Natural killer cell (primary cell): ENCODE measurements around the gene CDKN1C. TPM values are rescaled to one million over a fixed set of nuclear protein-coding genes. Genes with fewer than 3 reads are reported as not detected.
A peak's percentile ranks its signal among the peaks of the same experiment; 100 is the strongest.

Experiments used
- ATAC-seq, 3 donors: fragments of 150-1000 bp in 2 of 3; fragments of 200-7000 bp in 1 of 3; cut with Tn5 transposase; 1 replicate in 1 of 3; 2 replicates in 2 of 3; pipeline ENCODE4 v1.10.0; 2021; ENCODE audit warnings: mild to moderate bottlenecking in 2 of 3, moderate library complexity in 2 of 3
- DNase-seq, 2 donors: peaks; one replicate each; pipeline versions ENCODE4 v3.0.0 to v3.0.0-alpha.2; 2013 to 2021; ENCODE audit warnings: mixed read lengths in 1 of 2
- H3K27ac ChIP-seq: one replicate; pipeline ENCODE4 v1.5.1; 2013; ENCODE audit warnings: mild to moderate bottlenecking, low read length
- H3K27me3 ChIP-seq: one replicate; pipeline ENCODE4 v1.6.1; 2013; ENCODE audit warnings: low read length; ENCODE audit not compliant: control insufficient read depth, insufficient read depth
- H3K36me3 ChIP-seq: one replicate; pipeline ENCODE4 v1.6.1; 2013; ENCODE audit warnings: low read length; ENCODE audit not compliant: control insufficient read depth, insufficient read depth
- H3K4me1 ChIP-seq: one replicate; pipeline ENCODE4 v1.6.1; 2013; ENCODE audit warnings: low read length; ENCODE audit not compliant: control insufficient read depth, insufficient read depth
- H3K4me3 ChIP-seq: one replicate; pipeline ENCODE4 v1.5.1; 2013; ENCODE audit warnings: low read length
- H3K9me3 ChIP-seq: one replicate; pipeline ENCODE4 v1.6.1; 2013; ENCODE audit warnings: low read length; ENCODE audit not compliant: control insufficient read depth, insufficient read depth
- H3K27ac Mint-ChIP-seq, 2 donors: one replicate each; pipeline ENCODE4 v1.8.0; 2022; ENCODE audit warnings: mild to moderate bottlenecking in 2 of 2, mixed read lengths in 2 of 2, moderate library complexity in 1 of 2
- H3K27me3 Mint-ChIP-seq, 2 donors: one replicate each; pipeline ENCODE4 v1.8.0; 2022; ENCODE audit warnings: low read depth in 2 of 2, mixed read lengths in 2 of 2
- H3K36me3 Mint-ChIP-seq: one replicate; pipeline ENCODE4 v1.8.0; 2022; ENCODE audit warnings: mixed read lengths
- H3K4me1 Mint-ChIP-seq, 2 donors: one replicate each; pipeline ENCODE4 v1.8.0; 2022; ENCODE audit warnings: mixed read lengths in 2 of 2
- H3K4me3 Mint-ChIP-seq: one replicate; pipeline ENCODE4 v1.8.0; 2022; ENCODE audit warnings: mild to moderate bottlenecking, moderate library complexity, mixed read lengths
- H3K9me3 Mint-ChIP-seq, 2 donors: one replicate each; pipeline ENCODE4 v1.8.0; 2022; ENCODE audit warnings: mixed read lengths in 2 of 2
- WGBS: methylation state at CpG from one replicate; pipeline ENCODE4 v1.1.7; 2013; ENCODE audit warnings: missing lambda C conversion rate; ENCODE audit not compliant: insufficient coverage; 5-methylcytosine and 5-hydroxymethylcytosine counted together
- intact Hi-C: fragments of 100-400 bp; cut with micrococcal nuclease; formaldehyde crosslinking; loops from one replicate; pipeline ENCODE4 v1.14.2; 2022
- total RNA-seq, 4 donors: library from RNA; stranded (reverse); fragments of 120-200 nt in 1 of 4; gene quantifications; one replicate each; pipeline versions ENCODE4 v1.2.3 to v1.2.4, GENCODE V29; 2013 to 2022
- TF ChIP-seq, protein P1 (sequence below): fragments of 200-600 bp; IDR thresholded peaks from one replicate; pipeline ENCODE4 v1.8.0; 2022; ENCODE audit warnings: antibody characterized with exemption

CDKN1C gene
- total RNA-seq, 3 donors from 2014 or later (not counting 1 experiment from before 2014, with no cell fraction given) = 2.6 to 27.9 (median 6.3) TPM

DNA sequence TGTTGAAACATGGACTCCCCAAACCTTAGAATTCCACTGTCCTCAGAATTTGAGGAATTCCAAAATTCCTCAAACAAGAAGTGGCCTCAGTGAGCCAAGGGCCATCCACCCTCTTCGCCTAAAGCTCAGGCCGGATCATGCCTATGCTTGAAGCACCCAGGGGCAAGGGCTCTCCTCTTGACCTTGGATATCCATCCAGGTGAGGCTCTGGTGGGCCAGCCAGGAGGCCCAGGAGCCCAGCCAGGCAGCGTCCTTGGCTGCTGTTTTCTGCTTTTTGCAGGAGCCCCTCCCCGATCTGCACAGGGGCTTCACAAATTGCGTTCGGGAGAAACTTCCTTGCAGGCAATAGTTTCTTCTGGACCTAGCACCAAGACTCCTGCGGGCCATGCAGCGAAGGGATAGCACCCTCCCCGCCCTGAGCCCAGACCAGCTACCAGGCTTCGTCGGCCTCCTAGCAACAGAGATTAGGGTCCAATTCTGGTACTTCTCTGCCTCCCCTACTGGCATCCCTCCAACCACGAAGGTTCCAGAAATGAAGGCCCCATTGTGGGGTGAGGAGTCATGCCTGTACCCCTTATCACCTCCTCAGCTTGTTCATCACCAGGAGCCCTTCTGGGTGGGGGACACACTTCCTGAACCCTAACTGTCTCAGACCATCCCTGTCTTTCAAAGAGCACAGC is 41.7 kb upstream of the CDKN1C start:
- H3K4me3 ChIP-seq = no peak overlapping the region
- no peaks in the 10 kb centered on the region for H3K36me3 ChIP-seq
- peaks cover 31% of the 10 kb centered on the region for H3K27me3 ChIP-seq
- TF ChIP-seq, protein P1, sequence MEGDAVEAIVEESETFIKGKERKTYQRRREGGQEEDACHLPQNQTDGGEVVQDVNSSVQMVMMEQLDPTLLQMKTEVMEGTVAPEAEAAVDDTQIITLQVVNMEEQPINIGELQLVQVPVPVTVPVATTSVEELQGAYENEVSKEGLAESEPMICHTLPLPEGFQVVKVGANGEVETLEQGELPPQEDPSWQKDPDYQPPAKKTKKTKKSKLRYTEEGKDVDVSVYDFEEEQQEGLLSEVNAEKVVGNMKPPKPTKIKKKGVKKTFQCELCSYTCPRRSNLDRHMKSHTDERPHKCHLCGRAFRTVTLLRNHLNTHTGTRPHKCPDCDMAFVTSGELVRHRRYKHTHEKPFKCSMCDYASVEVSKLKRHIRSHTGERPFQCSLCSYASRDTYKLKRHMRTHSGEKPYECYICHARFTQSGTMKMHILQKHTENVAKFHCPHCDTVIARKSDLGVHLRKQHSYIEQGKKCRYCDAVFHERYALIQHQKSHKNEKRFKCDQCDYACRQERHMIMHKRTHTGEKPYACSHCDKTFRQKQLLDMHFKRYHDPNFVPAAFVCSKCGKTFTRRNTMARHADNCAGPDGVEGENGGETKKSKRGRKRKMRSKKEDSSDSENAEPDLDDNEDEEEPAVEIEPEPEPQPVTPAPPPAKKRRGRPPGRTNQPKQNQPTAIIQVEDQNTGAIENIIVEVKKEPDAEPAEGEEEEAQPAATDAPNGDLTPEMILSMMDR = no peak
- Mint-ChIP-seq H3K27me3 (peaks cover 10 to 22% of the 10 kb centered on the region in 2 donors), H3K4me1 (peaks cover 17 to 23% of the 10 kb centered on the region in 2 donors), H3K27ac (peak overlapping the region in 1 of 2 donors; percentile 92), H3K4me3 (peak overlapping the region; percentile 87), H3K9me3 (no peaks in the 10 kb centered on the region), H3K36me3 (no peaks in the 10 kb centered on the region)
- H3K9me3 ChIP-seq = no peaks in the 10 kb centered on the region
- ATAC-seq (no peak), DNase-seq (no peak)
- 87% methylated on average over 12 of the region's 12 CpGs for WGBS
- H3K27ac ChIP-seq = no peak overlapping the region
- H3K4me1 ChIP-seq = peaks cover 33% of the 10 kb centered on the region
- intact Hi-C loops = no loop called here

DNA sequence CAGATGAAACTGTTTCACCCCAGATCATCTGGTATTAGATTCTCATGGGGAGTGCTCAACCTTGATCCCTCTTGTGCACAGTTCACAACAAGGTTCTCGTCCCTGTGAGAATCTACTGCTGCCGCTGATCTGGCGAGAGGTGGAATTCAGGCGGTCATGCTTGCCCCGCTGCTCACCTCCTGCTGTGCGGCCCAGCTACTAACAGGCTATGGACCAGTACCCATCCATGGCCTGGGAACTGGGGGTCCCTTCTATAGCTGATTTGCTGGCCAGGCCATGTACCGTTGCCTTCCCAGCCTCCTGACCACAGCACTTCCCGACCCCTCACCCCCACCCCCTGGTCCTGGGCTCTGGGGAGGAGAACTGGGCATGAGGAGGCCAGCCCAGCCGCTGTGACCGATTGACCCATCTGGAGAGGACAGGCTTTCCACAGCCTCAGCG is 41.1 kb upstream of the CDKN1C start:
- intact Hi-C loops = no loop called here
- WGBS = 95% methylated on average over 11 of the region's 11 CpGs
- H3K27ac ChIP-seq = no peak overlapping the region
- H3K36me3 ChIP-seq = no peaks in the 10 kb centered on the region
- no peaks in the 10 kb centered on the region for H3K9me3 Mint-ChIP-seq
- no peaks in the 10 kb centered on the region for H3K9me3 ChIP-seq
- H3K4me3 ChIP-seq = no peak overlapping the region
- H3K27me3 Mint-ChIP-seq = peaks cover 10 to 22% of the 10 kb centered on the region in 2 donors
- peaks cover 17 to 23% of the 10 kb centered on the region in 2 donors for H3K4me1 Mint-ChIP-seq
- H3K27ac Mint-ChIP-seq = no peak overlapping the region
- peaks cover 32% of the 10 kb centered on the region for H3K4me1 ChIP-seq
- no peak overlapping the region for H3K4me3 Mint-ChIP-seq
- no peaks in the 10 kb centered on the region for H3K36me3 Mint-ChIP-seq
- H3K27me3 ChIP-seq = peaks cover 31% of the 10 kb centered on the region
- no peak for DNase-seq
- TF ChIP-seq, protein P1 = no peak
- no peak for ATAC-seq

DNA sequence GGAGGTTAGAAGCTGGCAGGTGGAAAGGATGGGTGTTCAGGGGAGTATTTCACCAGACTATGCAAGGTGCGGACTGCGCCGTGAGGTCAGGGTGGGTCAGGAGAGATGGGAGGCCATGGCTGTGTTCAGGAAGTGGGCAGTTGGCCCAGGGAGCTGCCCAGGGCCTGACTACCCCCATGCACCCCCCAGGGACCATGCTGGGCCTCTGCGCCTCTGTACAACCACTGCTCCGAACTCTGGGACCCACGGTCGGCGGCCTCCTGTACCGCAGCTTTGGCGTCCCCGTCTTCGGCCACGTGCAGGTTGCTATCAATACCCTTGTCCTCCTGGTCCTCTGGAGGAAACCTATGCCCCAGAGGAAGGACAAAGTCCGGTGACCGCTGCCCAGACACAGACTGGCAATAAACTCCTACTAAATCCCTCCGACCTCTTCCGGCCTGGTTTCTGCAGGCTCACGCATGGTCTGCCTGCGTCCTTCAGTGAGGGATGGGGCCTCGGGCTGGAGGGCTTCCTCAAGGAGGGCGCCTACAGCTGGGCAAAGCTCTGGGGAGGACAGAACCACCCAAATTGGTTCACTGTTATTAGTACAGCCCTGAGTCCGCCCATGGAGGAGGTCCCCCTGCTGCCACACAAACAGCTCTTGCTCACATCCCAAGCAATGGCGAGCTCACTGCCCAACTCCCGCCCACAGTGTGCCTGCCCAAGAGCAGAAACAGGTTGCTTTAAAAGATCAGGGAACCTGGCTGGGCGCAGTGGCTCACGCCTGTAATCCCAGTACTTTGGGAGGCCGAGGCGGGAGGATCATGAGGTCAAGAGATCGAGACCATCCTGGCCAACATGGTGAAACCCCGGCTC is 39.5 kb upstream of the CDKN1C start:
- Histone ChIP-seq H3K4me3 (no peak overlapping the region), H3K9me3 (no peaks in the 10 kb centered on the region), H3K36me3 (no peaks in the 10 kb centered on the region), H3K27me3 (peaks cover 20% of the 10 kb centered on the region), H3K4me1 (peaks cover 24% of the 10 kb centered on the region), H3K27ac (no peak overlapping the region)
- TF ChIP-seq, protein P1 = no peak
- ATAC-seq (no peak), DNase-seq (no peak)
- Mint-ChIP-seq H3K4me3 (no peak overlapping the region), H3K9me3 (no peaks in the 10 kb centered on the region), H3K27me3 (peaks cover 10 to 17% of the 10 kb centered on the region in 2 donors), H3K27ac (no peak overlapping the region), H3K4me1 (peaks cover 11 to 16% of the 10 kb centered on the region in 2 donors), H3K36me3 (no peaks in the 10 kb centered on the region)
- WGBS = 94% methylated on average over 30 of the region's 30 CpGs
- intact Hi-C loops = no loop called here
